Hepatocyte (in vitro differentiated cells): ENCODE data around the gene RNASE4. TPM values are rescaled to one million over a fixed set of nuclear protein-coding genes. Genes with fewer than 3 reads are reported as not detected.
"Not testable (repeated sequence)": the region's sequence is repeated elsewhere in the genome, so short reads cannot be mapped to it uniquely, and the experiment has no call there.

Experiments
- DNase-seq: peaks from one replicate; pipeline ENCODE4 v3.0.0-alpha.2; 2016; ENCODE audit warnings: low spot score
- H2AFZ ChIP-seq: fragments of 200-600 bp; sonication (generic); 2 replicates; pipeline ENCODE4 v1.6.0; 2016; ENCODE audit warnings: antibody characterized with exemption, mild to moderate bottlenecking
- H3K27ac ChIP-seq: fragments of 200-600 bp; sonication (generic); 2 replicates; pipeline ENCODE4 v1.5.1; 2016; ENCODE audit warnings: mild to moderate bottlenecking
- H3K27me3 ChIP-seq: fragments of 200-600 bp; sonication (generic); 2 replicates; pipeline ENCODE4 v1.6.1; 2016
- H3K36me3 ChIP-seq: fragments of 200-600 bp; sonication (generic); replicated peaks from 2 replicates; pipeline ENCODE4 v1.5.1; 2016; ENCODE audit warnings: low read depth; ENCODE audit not compliant: insufficient read depth
- H3K4me1 ChIP-seq: fragments of 200-600 bp; sonication (generic); 2 replicates; pipeline ENCODE4 v1.5.1; 2016; ENCODE audit warnings: mild to moderate bottlenecking, moderate library complexity; ENCODE audit not compliant: insufficient read depth
- H3K4me2 ChIP-seq: fragments of 200-600 bp; sonication (generic); 2 replicates; pipeline ENCODE4 v1.6.0; 2016
- H3K4me3 ChIP-seq: fragments of 200-600 bp; sonication (generic); 2 replicates; pipeline ENCODE4 v1.5.1; 2016; ENCODE audit warnings: mild to moderate bottlenecking
- H3K79me2 ChIP-seq: fragments of 200-600 bp; sonication (generic); 2 replicates; pipeline ENCODE4 v1.6.0; 2017; ENCODE audit warnings: mild to moderate bottlenecking
- H3K9me2 ChIP-seq: fragments of 200-600 bp; sonication (generic); replicated peaks from 2 replicates; pipeline ENCODE4 v1.6.0; 2017; ENCODE audit warnings: mild to moderate bottlenecking; ENCODE audit not compliant: insufficient read depth
- H3K9me3 ChIP-seq: fragments of 200-600 bp; sonication (generic); 2 replicates; pipeline ENCODE4 v1.5.1; 2016; ENCODE audit warnings: low read depth, mild to moderate bottlenecking
- H4K20me1 ChIP-seq: fragments of 200-600 bp; sonication (generic); 2 replicates; pipeline ENCODE4 v1.6.0; 2016; ENCODE audit warnings: mild to moderate bottlenecking; ENCODE audit not compliant: insufficient read depth, poor library complexity, severe bottlenecking
- EZH2 ChIP-seq: fragments of 200-600 bp; sonication (generic); IDR thresholded peaks from 2 replicates; pipeline ENCODE4 v1.6.1; 2016; ENCODE audit warnings: antibody characterized with exemption, mild to moderate bottlenecking, borderline replicate concordance
- EZH2phosphoT487 ChIP-seq: fragments of 200-600 bp; sonication (generic); IDR thresholded peaks from one replicate; pipeline ENCODE4 v1.6.1; 2018; ENCODE audit warnings: antibody characterized with exemption, mild to moderate bottlenecking, low read depth, moderate library complexity; ENCODE audit not compliant: unreplicated experiment, severe bottlenecking
- WGBS: methylation state at CpG from one replicate; pipeline ENCODE4 v1.1.6; 2016; ENCODE audit warnings: low lambda C conversion rate; ENCODE audit errors: missing lambda C conversion rate; 5-methylcytosine and 5-hydroxymethylcytosine counted together
- polyA plus RNA-seq: library from polyadenylated mRNA; unstranded; fragments of >200 nt; fragmentation: Nextera tagmentation; extraction: Ambion mirVana; gene quantifications from 2 replicates; pipeline ENCODE4 v1.2.1, GENCODE V29; 2016
- total RNA-seq: library from RNA; depleted of rRNA; stranded (reverse); fragments of >200 nt; gene quantifications from 2 replicates; pipeline ENCODE4 v1.2.3, GENCODE V29; 2014
- TF ChIP-seq, protein P1 (sequence below): fragments of 200-600 bp; sonication (generic); IDR thresholded peaks from 2 replicates; pipeline ENCODE4 v1.5.1; 2016; ENCODE audit warnings: antibody characterized with exemption, mild to moderate bottlenecking; ENCODE audit not compliant: poor library complexity

The RNASE4 gene
- total and polyA plus RNA-seq, 2 experiments from 2014 or later = 44.5 to 96.2 TPM

DNA sequence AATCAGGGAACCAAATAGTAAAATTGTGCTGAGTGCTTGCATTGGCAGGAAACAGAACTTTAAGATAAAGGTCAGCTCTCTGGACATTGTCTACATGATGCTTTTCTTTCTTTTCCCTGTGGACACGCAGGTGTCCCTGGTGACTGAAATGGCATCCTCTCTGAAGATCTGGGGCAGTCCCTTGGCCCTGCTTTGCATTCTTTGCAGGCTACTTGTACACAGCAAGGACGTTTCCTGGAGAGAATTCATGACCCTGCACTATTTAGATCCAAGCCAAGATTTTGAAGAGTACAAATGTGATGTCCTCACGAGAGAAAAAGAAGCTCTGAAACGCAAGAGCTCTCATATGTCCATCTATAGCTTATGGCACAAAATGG, 50.1 kb downstream of the RNASE4 start:
- Histone ChIP-seq H3K27ac (no peak overlapping the region), H3K27me3 (no peaks in the 10 kb centered on the region), H3K9me3 (no peaks in the 10 kb centered on the region), H3K4me1 (no peaks in the 10 kb centered on the region), H2AFZ (no peak overlapping the region), H4K20me1 (no peaks in the 10 kb centered on the region), H3K4me3 (no peak overlapping the region), H3K4me2 (no peak overlapping the region), H3K79me2 (no peaks in the 10 kb centered on the region), H3K9me2 (no peaks in the 10 kb centered on the region), H3K36me3 (no peaks in the 10 kb centered on the region)
- TF ChIP-seq EZH2phosphoT487 (no peak), EZH2 (no peak)
- TF ChIP-seq, protein P1, sequence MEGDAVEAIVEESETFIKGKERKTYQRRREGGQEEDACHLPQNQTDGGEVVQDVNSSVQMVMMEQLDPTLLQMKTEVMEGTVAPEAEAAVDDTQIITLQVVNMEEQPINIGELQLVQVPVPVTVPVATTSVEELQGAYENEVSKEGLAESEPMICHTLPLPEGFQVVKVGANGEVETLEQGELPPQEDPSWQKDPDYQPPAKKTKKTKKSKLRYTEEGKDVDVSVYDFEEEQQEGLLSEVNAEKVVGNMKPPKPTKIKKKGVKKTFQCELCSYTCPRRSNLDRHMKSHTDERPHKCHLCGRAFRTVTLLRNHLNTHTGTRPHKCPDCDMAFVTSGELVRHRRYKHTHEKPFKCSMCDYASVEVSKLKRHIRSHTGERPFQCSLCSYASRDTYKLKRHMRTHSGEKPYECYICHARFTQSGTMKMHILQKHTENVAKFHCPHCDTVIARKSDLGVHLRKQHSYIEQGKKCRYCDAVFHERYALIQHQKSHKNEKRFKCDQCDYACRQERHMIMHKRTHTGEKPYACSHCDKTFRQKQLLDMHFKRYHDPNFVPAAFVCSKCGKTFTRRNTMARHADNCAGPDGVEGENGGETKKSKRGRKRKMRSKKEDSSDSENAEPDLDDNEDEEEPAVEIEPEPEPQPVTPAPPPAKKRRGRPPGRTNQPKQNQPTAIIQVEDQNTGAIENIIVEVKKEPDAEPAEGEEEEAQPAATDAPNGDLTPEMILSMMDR = no peak
- 54% methylated on average over 4 of the region's 4 CpGs for WGBS
- DNase-seq = no peak

DNA sequence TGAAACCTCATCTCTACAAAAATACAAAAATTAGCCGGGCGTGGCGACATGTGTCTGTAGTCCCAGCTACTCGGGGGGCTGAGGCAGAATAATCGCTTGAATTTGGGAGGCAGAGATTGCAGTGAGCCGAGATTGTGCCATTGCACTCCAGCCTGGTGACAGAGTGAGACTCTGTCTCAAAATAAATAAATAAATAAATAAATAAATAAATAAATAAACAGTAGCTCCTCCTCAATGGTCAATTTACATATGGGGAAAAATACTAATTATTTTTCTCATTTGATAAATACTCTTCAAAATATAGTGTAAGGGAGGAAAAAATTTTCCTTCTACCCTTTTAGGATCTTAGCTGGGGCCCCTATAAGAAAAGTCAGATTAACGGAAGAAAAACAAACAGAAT, 53.9 kb downstream of the RNASE4 start:
- not testable (repeated sequence) for H3K9me3 ChIP-seq, H3K79me2 ChIP-seq, H3K4me1 ChIP-seq, DNase-seq, H2AFZ ChIP-seq, H3K36me3 ChIP-seq, H3K9me2 ChIP-seq, H3K4me3 ChIP-seq, H3K27ac ChIP-seq, H3K4me2 ChIP-seq, H4K20me1 ChIP-seq, H3K27me3 ChIP-seq
- WGBS = 91% methylated on average over 7 of the region's 7 CpGs

DNA sequence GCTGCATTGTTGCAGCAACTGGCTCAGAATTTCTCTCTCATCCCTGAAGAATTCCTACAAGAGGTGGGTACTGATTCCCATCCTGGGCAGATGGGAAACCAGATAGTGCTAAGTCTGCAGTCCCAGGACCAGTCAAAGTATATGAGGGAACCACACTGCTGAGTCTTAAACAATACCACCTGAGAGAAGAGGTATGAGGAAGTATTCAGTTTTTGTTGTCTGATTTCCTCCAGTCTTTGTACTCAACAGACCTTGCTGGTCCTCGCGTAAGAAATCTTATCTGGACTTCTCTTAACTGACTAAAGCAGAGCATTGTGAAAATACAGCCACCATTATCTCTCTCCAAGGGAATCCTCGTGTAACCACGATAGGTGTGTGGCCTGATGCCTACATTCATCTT, 57.8 kb downstream of the RNASE4 start:
- Histone ChIP-seq H3K9me2 (no peaks in the 10 kb centered on the region), H2AFZ (no peak overlapping the region), H3K27ac (no peak overlapping the region), H3K4me1 (no peaks in the 10 kb centered on the region), H3K36me3 (no peaks in the 10 kb centered on the region), H3K4me3 (no peak overlapping the region), H3K9me3 (no peaks in the 10 kb centered on the region), H3K27me3 (no peaks in the 10 kb centered on the region), H4K20me1 (no peaks in the 10 kb centered on the region), H3K4me2 (no peak overlapping the region), H3K79me2 (no peaks in the 10 kb centered on the region)
- TF ChIP-seq EZH2phosphoT487 = no peak
- TF ChIP-seq EZH2 = no peak
- TF ChIP-seq, protein P1 = no peak
- 47% methylated on average over 4 of the region's 4 CpGs for whole genome bisulfite sequencing
- DNase-seq = no peak

DNA sequence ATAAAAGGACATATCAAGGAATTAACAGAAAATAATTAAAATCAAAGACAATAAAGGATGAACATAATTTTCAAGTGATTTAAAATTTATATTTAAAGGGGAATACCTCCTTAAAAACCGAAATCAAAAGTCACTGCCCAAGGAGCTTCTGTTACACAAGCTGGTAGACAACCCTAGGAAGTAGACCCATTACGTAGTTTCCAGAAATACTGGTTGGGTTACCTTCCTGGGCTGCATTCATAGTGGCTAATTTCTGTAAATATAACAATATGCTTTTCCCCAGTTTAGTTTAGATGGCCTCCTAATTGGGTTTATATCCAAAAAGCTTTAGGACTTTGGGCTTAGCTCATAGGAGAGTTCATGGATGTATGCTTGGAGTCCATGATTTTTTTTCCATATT, 59.2 kb downstream of the RNASE4 start:
- no peak for DNase-seq
- no peaks in the 10 kb centered on the region for H3K4me1 ChIP-seq
- H3K79me2 ChIP-seq = no peaks in the 10 kb centered on the region
- no peak for TF ChIP-seq EZH2phosphoT487
- TF ChIP-seq EZH2 = no peak
- TF ChIP-seq, protein P1 = no peak
- no peaks in the 10 kb centered on the region for H3K36me3 ChIP-seq
- no peaks in the 10 kb centered on the region for H3K9me3 ChIP-seq
- H3K4me2 ChIP-seq = no peak overlapping the region
- no peak overlapping the region for H2AFZ ChIP-seq
- no peaks in the 10 kb centered on the region for H4K20me1 ChIP-seq
- WGBS = 86% methylated on average over 2 of the region's 2 CpGs
- H3K27me3 ChIP-seq = no peaks in the 10 kb centered on the region
- H3K27ac ChIP-seq = no peak overlapping the region
- no peak overlapping the region for H3K4me3 ChIP-seq
- H3K9me2 ChIP-seq = no peaks in the 10 kb centered on the region
